LHCN-M2 (cell line): ENCODE results near the gene AIG1. TPM values are rescaled to one million over a fixed set of nuclear protein-coding genes. Genes with fewer than 3 reads are reported as not detected.
A peak's percentile ranks its signal among the peaks of the same experiment; 100 is the strongest.

ENCODE experiments used
- DNase-seq: peaks from one replicate; pipeline ENCODE4 v3.0.0-alpha.2; 2012; ENCODE audit warnings: low read depth
- total RNA-seq: library from RNA; depleted of rRNA; stranded (reverse); fragments of >200 nt; gene quantifications from 2 replicates; pipeline ENCODE4 v1.2.3, GENCODE V29; 2014

The AIG1 gene
- total RNA-seq, 1 experiment from 2014 or later: 41.6 TPM

DNA sequence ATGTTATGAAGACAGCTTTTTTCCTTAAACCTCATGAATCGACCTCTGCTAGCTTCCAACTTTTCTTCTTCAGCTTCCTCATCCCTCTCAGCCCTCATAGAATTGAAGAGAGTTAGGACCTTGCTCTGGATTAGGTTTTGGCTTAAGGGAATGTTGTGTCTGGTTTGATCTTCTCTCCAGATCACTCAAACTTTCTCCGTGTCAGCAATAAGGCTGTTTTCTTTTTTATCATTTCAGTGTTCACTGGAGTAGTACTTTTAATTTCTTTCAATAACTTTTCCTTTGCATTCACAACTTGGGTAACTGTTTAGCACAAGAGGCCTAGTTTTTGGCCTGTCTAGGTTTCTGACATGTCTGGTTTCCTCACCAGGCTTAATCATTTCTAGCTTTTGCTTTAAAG, 32.6 kb downstream of the AIG1 start:
- no peak for DNase-seq

DNA sequence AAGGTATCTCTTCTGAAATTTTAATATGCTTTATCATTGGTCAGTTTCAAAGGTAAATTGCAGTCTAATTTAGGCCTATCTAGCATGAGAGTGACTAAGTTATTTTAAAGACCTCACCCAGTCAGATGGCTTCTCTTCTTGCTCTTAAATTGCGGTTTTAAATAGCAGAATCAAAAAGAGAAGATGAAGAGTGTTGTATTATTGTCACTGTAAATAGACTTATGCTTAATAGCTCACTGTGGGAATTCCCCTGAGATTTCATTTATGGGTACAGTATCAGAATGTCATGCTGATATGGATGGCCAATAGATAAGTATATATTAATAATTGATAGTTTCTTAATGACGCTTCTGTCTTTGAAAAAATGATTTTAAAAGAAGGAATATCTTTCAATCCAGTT, 35.7 kb downstream of the AIG1 start:
- DNase-seq: no peak

DNA sequence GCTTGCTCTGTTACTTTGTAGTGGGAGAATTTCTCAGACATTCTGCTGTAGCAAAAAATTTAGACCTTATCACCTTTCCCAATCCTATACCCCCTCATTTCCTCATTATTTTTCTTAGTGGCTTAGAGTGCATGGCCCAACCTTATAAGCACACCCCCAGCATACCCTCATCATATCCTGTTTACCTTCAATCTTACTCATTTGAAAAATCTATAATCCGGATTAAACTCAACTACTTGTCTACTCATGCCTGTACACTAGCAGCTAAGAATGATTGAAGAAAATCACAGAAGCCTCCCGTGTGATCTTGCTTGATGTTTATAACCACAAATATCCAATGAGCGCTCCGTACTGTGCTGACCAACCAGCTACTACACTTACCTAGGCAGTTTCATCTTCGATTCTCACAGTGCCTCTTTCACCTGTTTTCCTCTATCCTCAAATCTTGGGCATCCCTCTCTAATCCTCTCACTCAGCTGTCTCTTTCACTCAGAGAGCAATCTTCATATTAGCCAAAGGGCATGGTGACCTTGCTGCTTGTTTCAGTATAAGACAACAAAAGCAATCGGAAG, 36.6 kb downstream of the AIG1 start:
- peak; percentile 11 for DNase-seq

DNA sequence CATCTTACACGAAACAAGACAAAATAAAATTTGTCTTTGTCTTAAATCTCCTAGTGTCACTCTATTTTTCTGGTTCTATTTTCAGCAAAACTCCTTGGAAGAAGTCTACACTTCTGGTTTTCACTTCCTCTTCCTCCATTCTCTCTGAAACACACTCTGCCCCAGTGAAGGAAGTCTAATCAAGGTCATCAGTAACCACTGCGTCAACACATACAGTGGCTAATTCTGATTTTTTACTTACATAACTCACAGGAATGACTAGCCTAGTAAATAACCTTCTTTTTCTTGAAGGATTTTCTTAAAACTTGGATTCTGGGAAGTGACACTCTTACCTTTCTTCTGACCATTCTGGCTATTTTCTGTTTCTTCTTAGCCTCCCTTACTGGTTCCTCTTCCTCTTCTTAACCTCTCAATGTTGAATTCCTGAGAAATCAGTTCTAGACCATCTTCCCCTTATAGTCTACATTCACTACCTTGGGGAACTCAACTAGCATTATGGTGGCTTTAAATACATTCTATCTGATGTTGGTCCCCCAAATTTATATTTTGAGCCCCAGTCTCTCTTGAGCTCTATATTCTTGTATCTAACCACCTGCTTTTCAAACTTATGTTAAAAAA, 37.5 kb downstream of the AIG1 start:
- DNase-seq: no peak

- no peak for DNase-seq
Measured at GRCh38 chr6:143099647-143100046, 39.0 kb downstream of the AIG1 start.

DNA sequence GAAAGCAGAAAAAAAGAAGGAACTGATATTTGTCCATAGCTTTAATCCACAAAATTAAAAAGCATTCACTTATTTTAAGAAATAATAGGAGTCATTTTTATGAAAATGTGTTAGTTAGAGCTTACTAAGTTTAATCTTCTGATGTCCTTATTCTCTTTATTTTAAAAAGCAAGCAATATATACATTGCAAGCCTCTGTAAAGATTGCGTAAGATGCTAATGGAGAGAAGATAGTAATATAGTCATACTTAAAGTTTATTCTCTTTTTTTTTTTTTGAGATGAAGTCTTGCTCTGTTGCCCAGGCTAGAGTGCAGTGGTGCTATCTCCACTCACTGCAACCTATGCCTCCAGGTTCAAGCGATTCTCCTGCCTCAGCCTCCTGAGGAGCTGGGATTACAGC, 39.7 kb downstream of the AIG1 start:
- no peak for DNase-seq

DNA sequence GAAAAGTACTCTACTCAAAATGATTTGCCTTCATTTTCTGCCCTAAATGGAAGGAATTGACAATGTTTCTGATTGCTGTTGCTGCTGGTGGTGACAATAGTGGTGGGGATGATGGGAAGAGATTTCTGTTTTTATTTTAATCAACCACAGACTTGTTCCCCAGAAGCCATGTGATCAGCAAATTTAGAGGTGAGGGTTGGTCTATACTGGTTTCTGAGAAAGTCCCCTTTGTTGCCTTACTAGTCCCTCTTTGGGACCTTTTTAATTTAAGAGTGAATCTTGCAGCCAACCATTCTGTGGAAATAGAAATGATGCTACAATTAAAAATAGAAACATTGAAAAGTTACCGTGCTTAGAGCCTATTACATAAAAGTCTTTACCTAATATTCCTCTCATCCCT, 43.2 kb downstream of the AIG1 start:
- no peak for DNase-seq

GRCh38 chr6:143107440-143107839, 46.8 kb downstream of the AIG1 start:
- DNase-seq: peak; percentile 23

- DNase-seq: peak; percentile 71
Measured at GRCh38 chr6:143107911-143108761, 47.4 kb downstream of the AIG1 start.

DNA sequence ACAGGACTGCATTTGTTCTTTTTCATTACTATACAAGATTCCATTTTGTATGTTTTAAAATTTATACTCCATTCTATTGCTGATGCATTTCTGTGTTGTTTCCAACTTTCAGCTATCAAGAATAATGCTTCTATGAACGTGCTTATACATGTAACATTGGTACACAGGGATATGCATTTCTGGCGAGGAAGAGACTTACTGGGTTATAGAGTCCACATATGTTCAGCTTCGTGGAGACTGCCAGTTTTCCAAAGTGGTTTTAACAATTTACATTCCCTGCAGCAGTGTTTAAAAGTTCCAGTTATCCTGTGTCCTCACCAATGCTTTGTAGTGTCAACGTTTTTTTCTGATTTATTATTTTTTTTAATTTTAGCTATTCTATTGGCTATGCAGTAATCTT, 48.5 kb downstream of the AIG1 start:
- no peak for DNase-seq

DNA sequence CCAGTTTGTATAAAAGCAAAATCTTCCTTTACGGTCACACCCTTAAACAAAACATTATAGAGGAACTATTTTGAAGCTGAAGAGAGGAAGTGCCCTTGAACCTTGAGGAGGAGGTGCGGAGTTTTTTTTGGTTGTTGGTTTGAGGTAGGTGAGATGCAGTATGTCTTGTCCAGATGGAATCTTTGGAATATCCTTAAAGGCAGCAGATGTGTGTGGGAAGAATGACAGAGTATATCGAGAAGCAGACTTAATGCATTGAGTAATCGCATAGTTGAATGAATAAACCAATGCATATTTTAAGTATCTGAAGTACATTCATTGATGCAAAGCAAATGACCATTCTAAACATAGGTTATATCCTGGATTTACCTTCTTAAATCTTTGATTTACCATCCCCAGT, 49.9 kb downstream of the AIG1 start:
- DNase-seq: no peak

DNA sequence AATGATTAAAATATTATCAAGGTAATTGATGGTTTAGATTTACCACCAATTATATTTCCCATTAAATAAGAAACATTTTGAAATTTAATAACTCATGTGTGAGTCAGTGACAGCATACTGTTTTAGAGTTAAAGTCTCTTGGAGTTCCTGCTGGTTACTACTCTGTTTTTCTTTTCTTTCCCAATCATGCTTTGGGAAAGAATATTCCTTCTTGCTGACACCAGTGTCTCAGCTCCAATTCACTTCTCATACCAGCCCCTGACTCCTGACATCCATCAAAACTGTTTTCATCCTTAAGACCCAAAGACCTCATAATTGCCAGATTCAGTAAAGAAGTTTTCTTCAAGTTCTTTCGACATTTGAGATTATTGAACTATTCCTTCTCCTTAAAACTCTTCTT, 50.3 kb downstream of the AIG1 start:
- DNase-seq: no peak

DNA sequence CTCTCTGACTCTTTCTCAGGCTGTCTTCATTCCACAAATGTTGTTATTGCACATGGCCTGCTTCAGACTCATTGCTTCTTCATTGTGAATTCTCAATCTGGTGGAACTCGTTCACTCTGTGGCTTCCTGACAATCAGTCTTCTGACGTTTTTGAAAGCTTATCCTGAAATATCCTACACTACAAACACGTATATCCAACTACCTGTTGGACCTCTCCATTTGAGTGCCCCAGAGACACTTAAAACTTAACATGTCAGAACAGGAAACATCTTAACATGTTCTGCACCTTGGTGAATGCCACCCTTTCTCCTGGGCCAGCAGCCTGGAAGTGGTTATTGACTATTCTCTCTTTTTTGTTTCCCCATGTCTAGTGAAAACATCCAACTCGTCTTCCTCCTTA, 50.8 kb downstream of the AIG1 start:
- no peak for DNase-seq

DNA sequence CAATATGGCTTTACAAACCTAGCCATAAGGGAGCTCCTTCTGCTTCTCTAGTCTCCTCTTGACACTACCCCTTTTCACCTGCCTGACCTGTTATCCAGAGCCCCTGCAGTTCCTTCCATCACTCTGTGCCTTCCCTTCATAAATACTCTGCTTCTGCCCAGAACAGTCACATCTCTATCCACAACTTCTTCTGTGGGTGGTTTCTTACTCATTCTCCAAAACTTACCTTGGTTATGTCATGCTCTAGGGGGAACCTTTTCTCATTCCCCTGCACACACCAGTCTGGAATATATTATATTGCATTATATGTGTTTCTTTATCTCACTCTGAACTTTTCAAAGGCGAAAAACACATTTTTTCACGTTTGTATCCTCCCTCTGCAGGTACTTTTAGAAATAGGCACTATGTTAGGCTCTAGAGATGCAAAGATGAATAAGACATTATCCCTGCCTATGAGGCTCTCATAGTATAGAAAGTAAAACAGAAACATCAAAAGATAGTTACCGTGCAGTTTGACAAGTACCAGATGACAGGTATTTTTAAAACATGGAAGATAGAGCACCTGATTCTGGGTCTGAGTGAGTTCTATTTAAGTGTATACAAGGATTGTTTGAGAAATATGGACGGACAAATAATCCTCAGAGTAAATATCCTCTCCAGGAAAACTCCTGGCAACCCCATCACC, 51.5 kb downstream of the AIG1 start:
- DNase-seq: no peak

GRCh38 chr6:143112837-143113236, 52.1 kb downstream of the AIG1 start:
- DNase-seq: no peak

- DNase-seq: no peak
Measured at GRCh38 chr6:143115728-143116127, 55.0 kb downstream of the AIG1 start.

DNA sequence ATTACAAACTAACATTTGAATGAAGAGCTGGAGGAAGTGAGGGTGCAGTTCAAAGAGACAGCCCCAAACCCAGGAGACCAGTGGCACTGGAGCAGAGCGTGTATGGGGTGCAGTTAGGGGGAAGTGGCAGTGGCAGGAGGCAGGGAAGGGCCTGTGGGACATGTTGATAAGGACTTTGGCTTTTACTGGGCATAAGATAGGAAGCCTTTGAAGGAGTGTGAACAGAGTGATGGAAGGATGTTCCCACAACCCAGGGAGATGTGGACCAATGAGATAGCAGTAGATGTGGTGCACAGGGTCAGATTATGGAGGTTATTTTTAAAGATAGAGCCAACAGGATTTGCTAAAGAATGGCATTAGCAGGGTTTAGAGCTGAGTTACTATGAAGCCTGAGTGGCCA, 56.4 kb downstream of the AIG1 start:
- no peak for DNase-seq

GRCh38 chr6:143119260-143119659, 58.6 kb downstream of the AIG1 start:
- no peak for DNase-seq

GRCh38 chr6:143123081-143123480, 62.4 kb downstream of the AIG1 start:
- no peak for DNase-seq

DNA sequence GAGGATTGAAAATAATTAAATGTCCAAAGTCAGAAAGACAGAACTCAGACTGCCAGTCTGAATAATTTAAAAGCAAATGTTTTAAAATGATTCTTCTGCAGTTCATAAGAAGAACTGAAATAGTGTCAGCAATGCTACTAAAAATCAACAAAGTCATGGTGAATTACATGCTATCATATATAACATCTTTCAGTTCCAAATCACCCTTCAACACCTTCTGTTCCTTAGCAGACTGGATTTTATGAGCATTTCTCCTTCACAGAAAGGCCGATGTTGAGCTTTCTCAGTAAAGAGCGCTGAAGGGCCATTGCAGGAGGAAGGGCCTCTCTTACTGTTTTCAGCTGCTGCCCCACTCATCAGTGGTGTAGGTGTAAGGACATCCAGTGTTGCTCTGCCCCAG, 63.3 kb downstream of the AIG1 start:
- DNase-seq: no peak

GRCh38 chr6:143125455-143125854, 64.8 kb downstream of the AIG1 start:
- DNase-seq: peak; percentile 45

DNA sequence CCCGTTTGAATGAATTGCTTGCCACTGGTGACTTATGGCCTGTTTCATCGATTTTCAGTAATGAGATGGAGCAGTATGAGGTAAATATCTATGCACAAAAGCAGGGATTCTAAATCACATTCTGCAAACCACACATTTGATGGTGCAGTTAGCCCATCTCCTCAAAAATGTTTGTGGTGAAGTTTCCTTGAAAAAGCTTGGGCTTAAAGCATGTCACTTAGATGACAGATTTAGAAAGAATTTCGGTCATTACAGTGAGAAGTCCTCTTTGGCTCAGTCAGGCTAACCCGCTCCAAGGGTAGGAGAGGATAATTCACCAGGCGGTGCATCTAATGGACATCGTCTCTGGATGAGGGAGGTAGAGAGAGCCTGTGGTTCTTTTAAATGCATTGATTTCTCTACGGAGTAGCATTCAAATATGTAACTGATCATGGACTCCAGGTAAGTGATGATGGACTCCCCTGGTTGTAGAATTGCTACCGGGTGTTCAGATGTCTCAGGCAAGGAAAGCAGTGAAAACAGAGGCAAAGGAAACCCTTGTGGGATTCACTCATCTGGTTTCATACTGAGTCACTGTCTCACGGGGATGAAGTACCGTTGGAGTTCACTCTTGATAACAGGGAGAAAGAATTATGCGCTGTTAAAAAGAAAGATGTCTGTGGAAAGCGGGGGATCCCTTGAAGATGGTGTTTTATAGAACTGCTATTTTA, 65.3 kb downstream of the AIG1 start:
- peak; percentile 76 for DNase-seq
